Sigmoid colon (tissue), 4 donors: Measurements from ENCODE around the gene PAK6.

Experiments
- CTCF ChIP-seq, 4 experiments: fragments of 450-650 bp in 3 of 4; fragments of 200-600 bp in 1 of 4; IDR thresholded peaks; one replicate each; pipeline ENCODE4 v1.5.1; 2016 to 2019; ENCODE audit warnings: antibody characterized with exemption in 4 of 4, mild to moderate bottlenecking in 3 of 4, moderate library complexity in 2 of 4
- EP300 ChIP-seq, 4 donors: sonication (generic); formaldehyde crosslinking; IDR thresholded peaks; one replicate each; pipeline ENCODE4 v1.6.1; 2017; ENCODE audit warnings: antibody characterized with exemption in 4 of 4
- POLR2A ChIP-seq, 2 donors: fragments of 450-650 bp; IDR thresholded peaks; one replicate each; pipeline ENCODE4 v1.6.1; 2016; ENCODE audit warnings: antibody characterized with exemption in 2 of 2, mild to moderate bottlenecking in 2 of 2, moderate library complexity in 2 of 2

GRCh38 chr15:40197434-40197833 lies 41.4 kb upstream of the PAK6 start:
- TF ChIP-seq POLR2A (IDR thresholded peaks at IDR 0.05) (no peak), EP300 (IDR thresholded peaks at IDR 0.05) (no peak), CTCF (IDR thresholded peaks at IDR 0.05) (no peak)
